Osteoblast (primary cell): Measurements from ENCODE around the gene SBNO1. TPM values are rescaled to one million over a fixed set of nuclear protein-coding genes. Genes with fewer than 3 reads are reported as not detected.

Source experiments
- DNase-seq: peaks from one replicate; pipeline ENCODE4 v3.0.0; 2011; ENCODE audit warnings: low spot score, mixed read lengths; ENCODE audit not compliant: insufficient read length; ENCODE audit errors: missing footprints
- H2AFZ ChIP-seq: 2 replicates; pipeline ENCODE4 v1.6.0; 2011; ENCODE audit warnings: mild to moderate bottlenecking, low read length
- H3K27ac ChIP-seq: 2 replicates; pipeline ENCODE4 v1.5.1; 2011; ENCODE audit warnings: mild to moderate bottlenecking, low read depth, low read length, moderate library complexity
- H3K27me3 ChIP-seq: 2 replicates; pipeline ENCODE4 v1.6.0; 2012; ENCODE audit warnings: mild to moderate bottlenecking, control low read depth, inconsistent platforms, low read length, moderate library complexity; ENCODE audit not compliant: insufficient read depth
- H3K36me3 ChIP-seq: 2 replicates; pipeline ENCODE4 v1.5.1; 2011; ENCODE audit warnings: mild to moderate bottlenecking, low read length, control low read depth, moderate library complexity; ENCODE audit not compliant: insufficient read depth
- H3K4me1 ChIP-seq: 2 replicates; pipeline ENCODE4 v1.5.1; 2011; ENCODE audit warnings: mild to moderate bottlenecking, low read length, control low read depth, moderate library complexity; ENCODE audit not compliant: insufficient read depth
- H3K4me2 ChIP-seq: 2 replicates; pipeline ENCODE4 v1.6.0; 2011; ENCODE audit warnings: mild to moderate bottlenecking, low read length; ENCODE audit not compliant: insufficient read depth
- H3K4me3 ChIP-seq: fragments of 200-600 bp; sonication (generic); 3 replicates; pipeline ENCODE4 v1.5.1; 2012; ENCODE audit warnings: mild to moderate bottlenecking, low read length, inconsistent platforms; ENCODE audit not compliant: insufficient read depth
- H3K79me2 ChIP-seq: 2 replicates; pipeline ENCODE4 v1.6.0; 2012; ENCODE audit warnings: mild to moderate bottlenecking, low read length, control low read depth, inconsistent platforms; ENCODE audit not compliant: insufficient read depth
- H3K9me3 ChIP-seq: 2 replicates; pipeline ENCODE4 v1.5.1; 2011; ENCODE audit warnings: low read depth, low read length, control low read depth
- H4K20me1 ChIP-seq: 2 replicates; pipeline ENCODE4 v1.6.0; 2012; ENCODE audit warnings: mild to moderate bottlenecking, low read length, control low read depth; ENCODE audit not compliant: insufficient read depth
- total RNA-seq: library from RNA; depleted of rRNA; stranded (reverse); fragments of >200 nt; gene quantifications from 2 replicates; pipeline ENCODE4 v1.2.3, GENCODE V29; 2012
- TF ChIP-seq, protein P1 (sequence below): IDR thresholded peaks from 2 replicates; pipeline ENCODE4 v1.5.1; 2011; ENCODE audit warnings: mild to moderate bottlenecking, low read depth, low read length, moderate library complexity; ENCODE audit errors: extremely low read depth

Gene SBNO1
- total RNA-seq, 1 donor = 30.4 TPM

DNA sequence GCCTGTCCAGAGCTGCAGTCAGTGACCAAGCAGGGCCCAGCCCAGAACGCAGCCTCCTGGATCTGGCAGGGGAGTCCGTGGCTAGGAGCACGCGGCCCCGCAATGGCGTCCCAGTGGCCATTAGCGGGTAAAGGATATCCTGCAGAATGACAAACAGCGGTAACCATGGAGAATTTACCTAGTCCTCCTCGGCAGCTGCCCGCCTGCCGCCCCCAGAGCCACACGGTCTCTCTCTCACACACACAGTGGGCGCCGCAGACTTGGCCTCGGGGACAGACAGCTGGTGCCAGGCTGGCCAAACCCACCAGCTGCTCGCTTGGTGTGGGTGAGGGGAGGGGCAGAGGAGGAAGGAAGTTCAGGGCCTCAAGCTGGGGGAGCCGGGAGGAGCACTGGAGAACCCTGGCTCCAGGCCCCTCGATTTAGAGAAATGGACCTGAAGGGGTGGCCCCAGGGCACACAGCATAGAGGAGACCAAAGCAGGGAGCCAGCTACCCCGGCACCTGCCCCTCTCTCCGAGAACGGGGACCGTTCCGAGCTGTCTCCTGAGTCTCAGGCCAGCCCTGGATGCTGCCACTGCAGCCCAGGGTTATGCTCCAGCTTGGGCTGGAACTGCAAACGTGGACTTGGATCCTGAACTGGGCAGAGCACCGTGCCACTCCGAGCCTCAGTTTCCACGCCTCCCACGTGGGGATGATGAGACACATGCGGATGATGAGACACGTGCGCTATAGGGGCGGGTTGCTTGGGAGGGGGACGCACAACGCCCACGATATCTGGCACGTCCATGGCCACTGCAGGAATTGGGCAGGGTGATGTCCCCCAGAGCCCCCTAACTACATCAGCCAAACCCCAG lies 96.4 kb downstream of the SBNO1 start:
- Histone ChIP-seq H3K4me1 (peaks cover 16% of the 10 kb centered on the region), H3K27ac (peak overlapping the region; percentile 33), H2AFZ (no peak overlapping the region), H3K4me2 (no peak overlapping the region), H3K27me3 (no peaks in the 10 kb centered on the region), H3K36me3 (peaks cover 32% of the 10 kb centered on the region), H3K9me3 (no peaks in the 10 kb centered on the region), H4K20me1 (peaks cover 40% of the 10 kb centered on the region), H3K79me2 (peaks cover 71% of the 10 kb centered on the region), H3K4me3 (no peak overlapping the region)
- TF ChIP-seq, protein P1, sequence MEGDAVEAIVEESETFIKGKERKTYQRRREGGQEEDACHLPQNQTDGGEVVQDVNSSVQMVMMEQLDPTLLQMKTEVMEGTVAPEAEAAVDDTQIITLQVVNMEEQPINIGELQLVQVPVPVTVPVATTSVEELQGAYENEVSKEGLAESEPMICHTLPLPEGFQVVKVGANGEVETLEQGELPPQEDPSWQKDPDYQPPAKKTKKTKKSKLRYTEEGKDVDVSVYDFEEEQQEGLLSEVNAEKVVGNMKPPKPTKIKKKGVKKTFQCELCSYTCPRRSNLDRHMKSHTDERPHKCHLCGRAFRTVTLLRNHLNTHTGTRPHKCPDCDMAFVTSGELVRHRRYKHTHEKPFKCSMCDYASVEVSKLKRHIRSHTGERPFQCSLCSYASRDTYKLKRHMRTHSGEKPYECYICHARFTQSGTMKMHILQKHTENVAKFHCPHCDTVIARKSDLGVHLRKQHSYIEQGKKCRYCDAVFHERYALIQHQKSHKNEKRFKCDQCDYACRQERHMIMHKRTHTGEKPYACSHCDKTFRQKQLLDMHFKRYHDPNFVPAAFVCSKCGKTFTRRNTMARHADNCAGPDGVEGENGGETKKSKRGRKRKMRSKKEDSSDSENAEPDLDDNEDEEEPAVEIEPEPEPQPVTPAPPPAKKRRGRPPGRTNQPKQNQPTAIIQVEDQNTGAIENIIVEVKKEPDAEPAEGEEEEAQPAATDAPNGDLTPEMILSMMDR = no peak
- peak; percentile 83 for DNase-seq

DNA sequence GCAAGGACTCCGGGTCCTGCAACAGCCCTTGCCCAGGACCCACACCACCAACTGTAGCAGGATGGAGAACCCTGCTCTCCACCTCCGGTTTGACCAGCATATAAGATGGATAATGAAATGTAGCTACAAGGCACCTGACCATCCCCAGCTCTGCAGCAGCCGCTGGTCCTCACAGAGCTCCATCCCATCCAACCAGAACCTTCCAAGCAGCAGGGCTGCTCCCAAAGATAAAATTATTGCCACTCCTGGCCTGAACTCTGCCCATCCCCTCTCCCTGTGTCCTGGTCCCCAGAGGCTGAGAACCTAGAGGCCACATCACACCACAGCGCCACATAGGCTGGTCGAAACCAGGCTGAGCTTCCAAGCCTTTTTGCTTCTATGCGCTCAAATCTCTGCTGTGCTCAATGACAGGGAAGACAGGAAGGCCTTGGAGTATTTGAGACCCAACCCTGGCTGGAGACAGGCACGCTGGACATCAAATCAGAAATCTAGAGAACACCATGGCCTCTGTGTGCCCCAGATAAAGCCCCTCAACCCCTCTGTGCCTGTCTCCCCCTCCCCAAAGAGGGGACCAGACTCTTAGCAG lies 97.2 kb downstream of the SBNO1 start:
- TF ChIP-seq, protein P1 = no peak
- no peak overlapping the region for H2AFZ ChIP-seq

DNA sequence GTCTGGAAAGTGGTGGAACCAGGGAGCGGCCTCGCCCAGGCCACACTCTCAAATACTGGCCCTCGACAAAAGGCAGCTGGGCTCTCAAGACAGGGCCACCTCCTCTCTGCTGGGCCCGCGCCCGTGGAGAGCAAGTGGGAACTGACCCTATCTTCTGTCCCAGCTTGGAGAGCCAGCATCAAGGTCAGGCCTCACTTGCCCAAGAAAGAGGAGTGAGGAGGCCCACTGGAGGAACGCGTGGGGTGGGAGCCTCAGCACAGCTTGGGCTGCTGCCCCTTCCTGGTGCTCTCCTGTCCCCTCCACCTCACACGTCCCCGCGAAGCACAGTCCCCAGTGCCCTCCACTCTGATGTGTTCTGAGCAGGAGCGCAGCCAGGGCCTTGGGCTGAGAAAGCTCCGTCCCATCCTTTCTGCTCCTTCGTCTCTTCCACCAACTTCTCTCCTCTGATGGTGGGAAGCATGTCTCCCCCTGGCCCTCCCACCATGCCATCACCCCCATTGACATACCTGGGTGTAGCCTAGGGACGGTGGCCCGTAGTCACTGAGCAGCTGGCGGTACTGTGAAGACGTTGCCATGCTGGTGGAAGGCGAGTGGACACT lies 97.9 kb downstream of the SBNO1 start:
- peaks cover 11% of the 10 kb centered on the region for H3K4me1 ChIP-seq
- peaks cover 43% of the 10 kb centered on the region for H3K36me3 ChIP-seq
- no peaks in the 10 kb centered on the region for H3K27me3 ChIP-seq
- H3K4me2 ChIP-seq = no peak overlapping the region
- no peaks in the 10 kb centered on the region for H3K9me3 ChIP-seq
- DNase-seq = peak; percentile 61
- TF ChIP-seq, protein P1 = no peak
- no peak overlapping the region for H3K27ac ChIP-seq
- H2AFZ ChIP-seq = no peak overlapping the region
- peaks cover 83% of the 10 kb centered on the region for H3K79me2 ChIP-seq
- H4K20me1 ChIP-seq = peaks cover 47% of the 10 kb centered on the region
- no peak overlapping the region for H3K4me3 ChIP-seq

More for the DNA sequence above, 97.2 kb downstream of the SBNO1 start:
- peak; percentile 65 for DNase-seq
- no peaks in the 10 kb centered on the region for H3K27me3 ChIP-seq
- H3K4me1 ChIP-seq = peaks cover 15% of the 10 kb centered on the region
- peaks cover 37% of the 10 kb centered on the region for H3K36me3 ChIP-seq
- no peaks in the 10 kb centered on the region for H3K9me3 ChIP-seq
- H3K79me2 ChIP-seq = peaks cover 77% of the 10 kb centered on the region
- no peak overlapping the region for H3K4me3 ChIP-seq
- H3K27ac ChIP-seq = no peak overlapping the region
- H3K4me2 ChIP-seq = no peak overlapping the region
- H4K20me1 ChIP-seq = peaks cover 41% of the 10 kb centered on the region
